C1 segment of cervical spinal cord (tissue), 14 donors: ENCODE results near the gene DOCK9.
"Not testable (repeated sequence)": the region's sequence is repeated elsewhere in the genome, so short reads cannot be mapped to it uniquely, and the experiment has no call there.

Experiments
- DNase-seq, 14 donors: peaks; one replicate each; lab custom pipeline; 2025; lab: John Stamatoyannopoulos, UW

The DOCK9 gene

DNA sequence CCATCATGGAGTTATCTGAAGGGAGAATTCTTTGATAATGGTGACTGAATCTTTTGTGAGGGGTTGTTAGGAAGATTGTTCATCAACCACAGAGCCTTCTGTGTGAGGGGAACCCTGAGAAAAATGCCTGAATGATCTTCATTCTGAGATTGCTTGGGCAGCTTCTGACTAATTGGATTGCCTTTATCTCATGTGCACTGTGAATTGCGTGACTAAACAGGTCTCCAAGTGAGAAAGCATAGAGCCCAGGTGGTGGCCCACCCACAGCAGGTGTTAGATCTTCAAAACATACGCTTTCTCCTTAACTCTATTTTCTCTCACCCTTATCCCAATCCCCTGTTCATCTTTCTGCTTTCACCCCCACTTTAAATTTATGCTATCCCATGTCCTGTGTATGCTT lies 58.3 kb downstream of the DOCK9 start:
- no peak for DNase-seq

DNA sequence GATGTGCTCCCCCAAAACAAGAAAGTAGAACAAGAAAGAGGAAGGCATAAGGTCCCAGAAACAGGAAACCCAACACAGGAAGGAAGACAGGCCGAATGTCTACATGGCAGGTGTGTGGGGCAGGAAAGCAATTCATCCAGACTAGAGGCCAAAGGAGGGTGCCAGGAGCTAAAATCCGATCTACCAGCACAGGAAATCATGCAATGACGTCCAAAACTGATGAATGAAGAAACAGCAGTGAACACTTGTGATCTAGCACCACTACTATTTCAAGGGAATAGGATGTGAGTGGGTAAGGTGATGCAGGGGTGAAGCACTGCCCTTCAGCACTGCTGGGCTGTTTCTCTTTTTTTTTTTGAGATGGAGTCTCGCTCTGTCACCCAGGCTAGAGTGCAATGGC lies 59.1 kb downstream of the DOCK9 start:
- DNase-seq, result no peak

DNA sequence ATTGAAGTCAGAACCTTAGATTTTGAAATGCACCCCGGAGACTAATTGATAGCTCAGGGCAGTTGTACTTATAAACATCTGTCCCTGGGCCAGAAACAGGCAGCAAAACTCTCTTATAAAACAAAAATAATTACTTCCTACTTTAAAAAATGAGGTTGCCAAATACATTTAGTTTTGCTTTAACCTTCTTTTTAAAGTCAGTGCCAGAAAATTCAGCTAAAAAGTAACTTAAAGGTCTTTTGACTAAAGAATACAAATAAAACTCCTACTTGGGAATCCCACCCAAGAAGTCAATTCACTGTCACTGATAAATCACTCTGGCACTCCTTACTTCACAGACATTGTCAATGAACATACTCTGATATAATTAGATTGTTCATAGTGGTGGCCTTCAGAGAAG lies 60.7 kb downstream of the DOCK9 start:
- DNase-seq, result no peak

DNA sequence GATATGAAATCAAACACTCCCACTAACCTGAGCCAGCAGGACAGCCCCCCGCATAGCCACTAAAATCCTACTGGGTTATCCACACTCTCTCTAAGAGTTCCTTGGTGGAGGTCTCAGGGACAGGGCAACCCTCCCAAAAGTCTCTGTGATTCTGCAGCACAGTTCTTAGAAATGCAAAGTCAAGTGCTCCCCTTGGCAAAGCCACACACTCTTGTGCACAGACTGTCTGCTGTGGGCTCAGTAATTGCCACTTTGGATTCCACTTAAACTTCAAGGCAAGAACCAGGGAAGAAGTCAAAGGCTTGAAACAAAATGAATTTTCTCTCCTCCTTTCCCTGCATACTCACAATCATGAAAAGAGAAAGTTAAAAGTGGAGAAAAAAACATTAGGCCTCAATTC lies 61.5 kb downstream of the DOCK9 start:
- DNase-seq, result no peak

DNA sequence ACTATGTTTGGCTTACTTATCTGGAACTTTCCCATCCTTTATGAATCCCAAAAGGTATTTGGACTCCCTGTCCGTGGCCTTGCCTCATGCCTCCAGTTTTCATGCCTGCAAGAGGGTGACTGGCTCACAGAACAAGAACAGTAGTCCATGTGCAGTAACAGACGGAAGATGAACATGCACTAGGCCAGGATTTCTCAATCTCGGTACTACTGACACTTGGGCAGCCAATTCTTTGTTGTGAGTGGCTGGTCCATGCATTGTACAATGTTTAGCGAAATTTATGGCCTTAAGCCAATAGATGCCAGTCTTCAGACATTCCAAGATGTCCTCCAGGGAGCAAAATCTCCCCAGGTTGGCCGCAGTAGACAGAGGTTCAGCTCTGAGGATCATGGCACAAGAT lies 61.9 kb downstream of the DOCK9 start:
- DNase-seq, result no peak

DNA sequence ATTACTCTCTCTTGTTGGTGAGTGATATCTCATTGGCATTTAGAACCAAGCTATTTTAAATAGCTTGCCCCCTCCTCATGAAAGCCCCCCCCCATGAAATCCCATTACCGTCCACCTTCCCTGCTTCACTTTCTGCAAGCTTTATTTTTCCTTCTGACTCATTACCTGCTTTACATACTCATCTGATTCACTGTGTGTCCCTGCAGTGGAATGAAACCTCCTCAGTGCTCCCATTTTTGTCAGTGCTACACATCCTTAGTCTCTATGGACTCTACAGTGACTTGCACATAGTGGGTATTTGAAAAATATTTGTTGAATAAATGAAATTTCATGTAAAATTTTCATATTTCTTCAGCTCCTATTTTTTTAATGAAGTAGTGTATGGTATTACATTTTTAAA lies 62.3 kb downstream of the DOCK9 start:
- DNase-seq, result no peak

DNA sequence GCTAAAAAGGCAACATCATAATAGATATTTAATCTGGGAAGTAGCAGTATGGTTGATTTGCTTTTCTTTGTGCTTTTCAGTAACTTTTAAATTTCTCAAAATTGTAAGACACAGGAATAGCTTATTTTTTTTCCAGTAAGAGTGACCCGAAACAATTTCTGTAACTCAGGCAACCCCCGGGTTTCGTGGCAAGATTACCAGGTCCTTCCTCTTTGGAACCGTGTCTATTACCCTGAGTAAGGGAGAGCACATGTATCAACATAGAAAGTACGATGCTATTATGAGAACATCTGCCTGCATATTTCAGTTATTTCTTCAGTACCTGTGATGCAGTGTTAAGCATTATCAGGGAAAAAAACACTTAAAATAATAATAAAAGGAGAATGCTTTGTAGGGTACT lies 64.1 kb downstream of the DOCK9 start:
- DNase-seq, result no peak

DNA sequence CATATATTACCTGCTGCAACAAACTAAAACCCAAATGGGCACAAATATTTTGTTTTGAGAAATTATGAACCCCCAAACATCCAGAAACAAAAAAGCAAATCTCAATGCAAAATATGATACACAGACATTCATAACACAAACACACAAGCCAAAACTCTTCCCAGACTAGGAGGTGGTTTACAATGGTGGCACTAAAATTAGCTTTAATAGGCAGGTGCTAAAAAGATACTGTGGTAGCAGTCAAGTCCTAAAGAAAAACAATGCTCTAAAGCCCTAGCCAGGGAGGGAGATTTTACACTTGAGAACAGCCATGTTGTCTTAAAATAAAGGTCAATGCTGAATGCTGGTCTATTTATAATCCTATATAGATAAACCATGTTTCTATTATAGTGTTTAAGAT lies 65.0 kb downstream of the DOCK9 start:
- DNase-seq, result no peak

DNA sequence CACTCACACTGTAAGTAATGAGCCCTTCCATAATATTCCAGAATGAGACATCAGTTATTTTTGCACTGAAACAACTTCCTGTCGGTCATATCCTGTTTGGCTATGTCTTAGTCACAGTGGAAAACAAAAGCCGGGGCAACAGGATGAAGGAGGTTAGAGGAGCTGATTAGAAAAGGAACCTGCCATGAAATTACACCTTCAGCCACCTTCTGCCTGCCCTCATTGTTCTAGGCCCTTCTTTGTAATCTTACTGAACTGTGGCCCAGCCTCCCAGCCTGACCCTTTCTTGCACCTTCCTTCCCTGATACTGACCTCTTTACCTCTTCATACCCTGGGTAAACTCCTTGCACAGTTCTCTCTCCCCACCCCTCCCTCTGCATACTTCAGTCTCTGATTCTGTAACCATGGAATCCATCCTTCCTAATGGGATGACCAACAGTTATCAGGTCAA lies 67.3 kb downstream of the DOCK9 start:
- no peak for DNase-seq

DNA sequence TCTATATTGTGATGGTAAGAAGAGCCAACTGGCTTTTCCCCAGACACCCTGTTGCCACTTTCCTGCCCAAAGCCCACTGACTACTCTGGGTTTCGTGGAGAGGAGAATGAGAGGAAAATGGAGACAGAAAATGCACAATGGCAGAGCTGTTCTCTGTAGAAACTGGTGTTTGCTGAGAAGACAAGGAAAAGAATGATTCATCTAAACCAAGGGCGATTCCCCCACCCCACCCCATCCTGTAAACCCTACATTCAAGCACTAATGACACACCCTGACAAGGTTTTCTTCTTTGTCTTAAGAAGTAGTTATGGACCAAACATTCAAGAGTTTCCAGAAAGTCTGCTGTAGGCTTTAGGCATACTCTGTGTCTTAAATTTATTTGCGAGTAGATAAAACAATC lies 68.8 kb downstream of the DOCK9 start:
- no peak for DNase-seq

DNA sequence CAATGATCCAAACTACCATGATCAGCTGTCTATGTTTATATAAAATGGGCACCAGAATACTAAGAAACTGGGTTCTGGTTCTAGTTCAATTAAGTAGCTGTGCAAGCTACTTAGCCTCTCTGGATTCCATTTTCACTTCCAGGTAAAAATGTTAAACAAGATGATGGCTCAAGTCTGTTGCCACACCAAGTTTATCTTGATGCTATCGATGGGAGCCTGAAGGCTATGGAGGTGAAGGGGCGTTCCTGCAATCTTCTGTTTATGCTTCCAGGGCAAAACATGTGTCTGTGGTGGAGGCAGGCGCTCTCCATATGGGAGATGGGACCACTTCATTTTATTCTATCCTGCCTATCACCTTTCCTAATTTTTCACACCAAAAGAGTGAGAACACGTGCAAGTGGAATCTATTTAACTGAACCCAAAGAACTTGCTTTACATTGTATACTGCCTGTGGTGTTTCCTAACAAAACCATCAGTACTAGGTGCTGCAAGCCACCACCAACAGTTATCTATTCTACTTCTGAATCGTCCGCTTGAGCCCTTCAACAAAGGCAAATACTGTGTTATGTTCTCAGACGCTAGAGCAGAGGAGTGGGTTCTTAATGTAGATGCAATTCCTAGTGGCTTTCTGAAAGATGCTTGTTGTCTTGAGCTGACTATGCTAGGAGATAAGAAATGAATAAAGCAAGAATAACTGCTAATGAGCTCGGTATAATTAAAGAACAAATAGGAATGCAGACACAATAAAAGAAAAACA lies 70.9 kb downstream of the DOCK9 start:
- no peak for DNase-seq

DNA sequence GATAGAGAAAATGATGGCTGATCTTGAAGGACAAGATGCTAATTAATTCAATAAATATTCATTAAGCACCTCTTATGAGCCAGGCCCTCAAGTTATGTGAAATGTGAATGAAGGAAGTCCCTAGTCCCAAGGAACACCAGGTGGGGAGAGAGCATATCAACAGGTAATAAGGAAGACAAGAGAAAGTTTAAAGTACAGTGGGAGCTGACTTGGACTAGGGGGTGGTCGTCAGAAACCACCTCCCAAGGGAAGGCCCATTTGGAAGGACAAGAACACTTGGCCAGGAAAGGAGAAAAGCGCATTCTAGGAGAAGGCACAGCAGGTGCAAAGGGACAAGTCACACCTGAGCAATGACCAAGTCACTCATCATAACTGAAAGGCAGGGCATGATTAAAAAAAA lies 72.7 kb downstream of the DOCK9 start:
- no peak for DNase-seq

DNA sequence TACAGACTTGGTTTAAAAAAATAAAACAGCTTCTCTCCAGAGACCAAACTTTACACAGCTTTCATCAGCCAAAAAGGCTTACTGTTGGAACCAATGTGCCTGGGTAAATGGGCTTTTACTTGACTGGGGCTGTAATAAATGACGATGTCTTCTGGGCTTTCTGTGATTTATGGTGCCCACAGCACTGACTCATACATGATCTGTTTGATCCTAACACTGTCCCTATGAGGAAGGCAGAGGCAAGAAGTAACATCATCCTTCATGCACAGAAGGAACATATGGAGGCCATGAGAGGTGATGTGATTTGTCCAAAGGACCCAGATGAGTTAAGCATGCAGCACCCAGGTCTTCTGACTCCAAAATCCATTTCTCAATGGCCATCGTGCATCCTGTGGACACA lies 77.4 kb downstream of the DOCK9 start:
- no peak for DNase-seq

DNA sequence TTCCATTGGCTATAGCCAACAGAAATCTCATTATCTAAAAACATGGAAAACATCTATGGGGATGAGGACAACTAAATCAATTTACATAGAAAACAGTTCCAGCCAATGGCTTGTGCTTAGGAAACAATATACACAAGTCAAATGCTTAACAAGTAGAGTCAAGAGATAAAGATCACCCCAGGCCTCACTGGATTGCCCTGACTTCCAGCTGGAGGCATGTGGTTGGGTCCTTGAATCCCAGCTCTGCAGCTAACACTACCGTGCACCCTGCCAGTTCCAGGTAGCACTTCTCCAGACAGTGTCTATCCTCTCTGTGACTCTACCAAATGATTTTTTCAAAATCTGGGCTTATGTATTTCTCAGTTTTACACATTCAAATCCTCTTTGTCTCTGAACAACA lies 80.2 kb downstream of the DOCK9 start:
- DNase-seq, result no peak

DNA sequence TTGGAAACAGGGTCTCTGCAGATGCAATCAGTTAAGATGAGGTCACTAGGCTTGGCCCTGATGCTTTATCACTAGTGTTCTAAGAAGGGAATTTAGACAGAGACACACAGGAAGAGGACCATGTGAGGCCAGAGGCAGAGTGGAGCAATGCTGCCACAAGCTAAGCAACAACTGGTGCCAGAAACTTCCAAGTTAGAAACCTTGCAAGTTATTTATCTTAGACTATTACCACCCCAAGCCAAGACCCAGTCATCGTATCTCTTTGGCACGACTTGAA lies 81.1 kb downstream of the DOCK9 start:
- DNase-seq, result no peak

DNA sequence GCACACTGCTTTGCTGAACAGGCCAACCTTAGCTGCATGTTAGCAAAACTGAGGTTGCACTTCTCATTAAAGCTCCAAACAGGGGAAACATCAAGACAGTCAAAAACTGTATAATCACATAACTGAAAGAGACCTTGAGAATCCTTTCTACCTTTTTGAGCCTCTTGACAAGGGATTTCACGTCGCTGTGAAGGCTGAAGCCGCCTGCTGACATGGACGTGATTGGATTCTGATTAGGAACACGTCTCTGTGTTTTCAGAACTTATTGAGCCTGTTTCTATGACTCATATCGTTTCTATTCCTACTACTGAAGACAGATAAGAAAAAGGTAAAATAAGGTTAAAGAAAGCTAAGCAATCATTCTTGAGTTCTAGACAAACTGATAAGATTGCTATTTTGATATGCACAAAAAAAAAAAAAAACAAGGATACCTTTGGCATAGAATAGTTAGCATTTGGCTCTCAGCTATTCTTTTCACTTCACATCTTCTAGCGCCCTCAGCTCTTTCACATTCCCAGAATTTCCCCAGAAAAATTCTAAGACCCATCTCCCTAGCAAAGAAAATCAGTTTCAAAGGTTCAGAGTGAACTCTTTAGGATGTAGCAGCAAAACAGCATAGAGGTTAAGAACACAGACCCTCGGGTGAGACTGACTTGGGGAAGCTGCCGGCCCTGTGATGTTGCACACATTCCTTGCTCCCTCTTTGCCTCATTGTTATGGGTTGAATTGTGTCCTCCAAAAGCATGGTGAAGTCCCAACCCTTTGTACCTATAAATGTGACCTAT lies 81.6 kb downstream of the DOCK9 start:
- DNase-seq, result no peak

DNA sequence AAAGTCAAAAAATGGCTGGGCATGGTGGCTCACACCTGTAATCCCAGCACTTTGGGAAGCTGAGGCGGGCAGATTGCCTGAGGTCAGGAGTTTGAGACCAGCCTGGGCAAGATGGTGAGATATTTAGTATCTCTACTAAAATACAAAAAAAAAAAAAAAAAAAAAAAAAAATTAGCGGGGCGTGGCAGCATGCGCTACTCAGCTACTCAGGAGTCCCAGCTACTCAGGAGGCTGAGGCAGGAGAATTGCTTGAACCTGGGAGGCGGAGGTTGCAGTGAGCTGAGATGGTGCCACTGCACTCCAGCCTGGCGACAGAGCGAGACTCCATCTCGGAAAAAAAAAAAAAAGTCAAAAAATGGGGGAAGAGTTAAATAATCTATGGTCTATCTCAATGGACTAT lies 83.0 kb downstream of the DOCK9 start:
- DNase-seq, result not testable (repeated sequence)

DNA sequence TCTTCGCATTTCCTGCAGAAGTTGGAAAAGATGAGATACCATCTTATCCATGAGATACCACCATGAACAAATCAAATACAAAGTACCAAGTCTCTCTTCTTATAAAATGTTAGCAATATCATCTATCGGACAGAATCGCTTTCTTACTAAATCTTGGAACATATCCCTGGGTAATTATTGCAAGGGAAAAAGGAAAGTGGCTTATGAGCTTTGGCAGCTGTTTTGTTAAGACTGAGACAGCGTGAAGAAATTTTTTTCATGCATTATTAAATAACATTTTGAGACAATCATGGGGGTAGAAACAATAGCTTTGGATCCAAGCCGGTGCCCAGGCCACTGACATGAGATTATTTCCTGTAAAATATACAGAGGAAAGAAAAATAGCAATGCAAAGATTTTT lies 84.5 kb downstream of the DOCK9 start:
- DNase-seq, result no peak

DNA sequence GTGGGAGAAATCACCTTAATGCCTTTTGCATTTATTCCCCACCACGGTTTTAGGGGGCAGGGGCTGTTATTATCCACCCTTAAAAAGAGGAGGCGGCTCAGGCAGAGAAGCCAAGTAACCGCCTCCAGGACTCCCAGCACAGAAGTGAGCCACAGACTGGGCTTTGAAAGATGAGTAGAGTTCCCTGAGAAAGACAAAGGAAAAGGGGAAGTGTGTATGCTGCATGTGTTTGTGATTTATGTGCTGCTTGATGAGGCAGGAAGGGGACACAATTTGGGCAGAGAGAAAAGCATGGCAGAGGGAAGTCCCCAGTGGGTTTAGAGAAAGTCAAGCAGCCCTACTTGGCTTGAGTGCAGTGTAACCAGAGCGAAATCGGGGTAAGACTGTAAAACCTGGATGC lies 85.0 kb downstream of the DOCK9 start:
- no peak for DNase-seq

DNA sequence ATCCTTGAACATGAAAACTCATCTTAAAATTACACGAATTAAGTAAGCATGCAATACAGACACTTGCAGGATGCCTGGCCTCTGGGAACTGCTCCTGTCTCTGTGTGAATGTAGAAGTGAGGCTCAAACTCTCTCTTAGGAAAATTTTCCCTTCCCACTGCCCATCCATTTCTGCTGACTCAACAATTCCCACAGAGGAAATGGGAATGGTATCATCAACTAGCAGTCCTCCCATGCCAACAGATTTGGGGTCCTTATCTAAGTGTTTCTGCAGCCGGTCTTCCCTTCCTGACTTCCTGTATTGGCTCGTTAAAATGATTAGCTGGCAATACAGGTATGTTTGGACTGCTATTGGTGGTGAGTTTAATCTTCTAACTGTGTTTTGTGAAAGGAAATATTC lies 85.8 kb downstream of the DOCK9 start:
- no peak for DNase-seq

DNA sequence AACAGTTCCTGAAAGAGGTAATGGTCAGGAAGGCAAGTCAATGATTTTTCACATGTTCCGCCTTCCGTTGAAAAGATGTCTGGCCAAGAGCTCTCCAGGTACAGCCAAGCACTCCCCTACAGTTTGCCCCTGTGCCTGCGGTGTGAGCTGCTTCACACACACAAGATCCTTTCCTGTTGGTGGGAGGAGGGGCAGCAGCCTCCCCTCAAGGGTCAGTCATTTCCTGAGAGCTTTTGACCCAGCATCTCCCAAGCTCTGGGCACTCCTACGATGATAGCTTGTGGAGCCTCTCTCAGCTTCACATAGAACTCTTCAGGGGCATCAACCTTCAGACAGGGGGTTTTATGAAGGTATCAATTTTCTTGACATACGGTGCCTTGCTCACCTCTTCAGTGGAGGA lies 86.9 kb downstream of the DOCK9 start:
- DNase-seq, result no peak

DNA sequence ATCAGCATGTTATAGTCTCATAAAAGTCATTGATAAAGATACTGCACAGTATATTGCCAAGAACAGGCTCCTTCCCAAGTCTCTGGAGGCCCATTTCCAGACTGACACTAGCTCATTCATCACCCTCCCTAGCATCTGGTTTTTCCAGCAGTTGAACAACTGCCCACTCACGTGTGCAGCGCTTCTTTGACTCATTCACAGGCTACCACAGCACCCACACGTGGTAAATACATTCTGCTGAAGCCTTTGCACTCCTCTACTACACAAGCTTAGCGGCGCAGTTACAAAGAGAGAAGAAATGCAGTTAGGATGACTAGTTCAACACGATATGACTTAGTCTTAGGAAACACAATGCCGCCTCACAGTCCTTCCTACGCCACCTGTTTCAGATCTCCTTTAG lies 87.7 kb downstream of the DOCK9 start:
- DNase-seq, result peak in 8 of 14 donors; percentile 13 to 43 (median 28)

DNA sequence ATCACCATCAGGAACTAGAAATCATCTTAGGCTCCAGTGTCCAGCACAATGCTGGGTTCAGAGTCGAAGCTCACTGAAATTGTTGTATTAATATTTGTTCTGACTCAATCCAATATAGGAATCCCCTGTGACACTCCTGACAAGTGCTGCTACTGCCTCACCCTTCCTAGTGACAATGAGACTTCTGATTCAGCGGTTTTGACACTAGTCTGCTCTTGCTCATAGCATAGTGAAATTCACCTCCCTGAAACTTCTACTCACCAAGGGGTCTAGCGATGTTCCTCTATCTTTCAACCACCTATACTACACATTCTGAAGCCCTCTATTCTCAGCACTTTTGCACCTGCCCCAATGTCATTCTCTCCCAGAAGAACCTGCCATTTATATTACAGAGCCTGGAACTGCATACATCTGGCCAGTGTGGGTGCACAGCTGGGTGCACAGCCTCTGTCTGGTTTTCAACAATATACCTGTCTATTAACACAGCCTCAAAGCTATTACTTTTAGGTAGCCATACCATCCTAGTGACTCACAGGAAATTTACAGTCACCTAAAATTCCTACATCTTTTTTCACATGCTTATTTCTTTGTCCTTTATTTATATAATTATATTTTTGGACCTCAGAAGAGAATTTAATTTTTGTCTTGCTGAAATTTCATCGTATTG lies 88.3 kb downstream of the DOCK9 start:
- DNase-seq, result no peak
